ENCODE data around the gene LMOD3. TPM values are rescaled to one million over a fixed set of nuclear protein-coding genes. Genes with fewer than 3 reads are reported as not detected.

The LMOD3 gene
- total and polyA plus RNA-seq, 2 donors (not counting 1 experiment from before 2014, with no cell fraction given), result not detected

DNA sequence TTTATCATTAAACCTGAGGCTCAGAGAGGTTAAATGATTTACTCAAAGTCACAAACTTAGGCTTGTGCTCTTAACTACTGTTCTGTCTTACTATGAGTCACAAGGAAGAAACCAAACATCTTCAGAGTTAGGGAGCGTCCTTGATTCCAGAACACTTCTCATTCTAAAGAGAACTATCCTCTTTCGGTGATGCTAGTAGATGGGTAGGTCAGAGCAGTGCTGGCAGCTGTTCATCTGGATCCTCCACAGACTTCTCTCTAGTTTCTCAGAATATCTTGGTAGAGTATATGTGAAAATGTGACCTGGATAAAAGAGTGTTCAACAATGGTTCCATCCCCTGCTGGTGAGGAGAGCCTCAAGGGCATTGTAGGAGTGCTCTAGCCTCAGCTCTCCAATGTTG is 34.3 kb downstream of the LMOD3 start:
- H3K4me3 ChIP-seq (ENCODE audit: control extremely low read depth in 1 of 5, extremely low read depth in 1 of 5, insufficient read depth in 1 of 5, low read depth in 2 of 5, low read length in 4 of 5), result peak overlapping the region in 1 of 5 experiments; percentile 88
- peak overlapping the region; percentile 33 for H3K9ac ChIP-seq (ENCODE audit: low read length)
- H3K4me2 ChIP-seq (replicated peaks; ENCODE audit: low read depth, low read length, poor library complexity, severe bottlenecking), result peak overlapping the region; percentile 87
- DNase-seq (no peak), ATAC-seq (ENCODE audit: low read depth) (no peak)
- no peak overlapping the region for H2AFZ ChIP-seq (ENCODE audit: insufficient read depth, low read depth, low read length, poor library complexity, severe bottlenecking)
- H3K36me3 ChIP-seq (replicated peaks in 1 of 2; ENCODE audit: control extremely low read depth in 1 of 2, control insufficient read depth in 1 of 2, extremely low read depth in 1 of 2, insufficient read depth in 2 of 2, low read length in 1 of 2), result peaks cover 0 to 19% of the 10 kb centered on the region in 2 experiments
- peak overlapping the region; percentile 82 for H3K27ac Mint-ChIP-seq
- TF ChIP-seq, protein P1, sequence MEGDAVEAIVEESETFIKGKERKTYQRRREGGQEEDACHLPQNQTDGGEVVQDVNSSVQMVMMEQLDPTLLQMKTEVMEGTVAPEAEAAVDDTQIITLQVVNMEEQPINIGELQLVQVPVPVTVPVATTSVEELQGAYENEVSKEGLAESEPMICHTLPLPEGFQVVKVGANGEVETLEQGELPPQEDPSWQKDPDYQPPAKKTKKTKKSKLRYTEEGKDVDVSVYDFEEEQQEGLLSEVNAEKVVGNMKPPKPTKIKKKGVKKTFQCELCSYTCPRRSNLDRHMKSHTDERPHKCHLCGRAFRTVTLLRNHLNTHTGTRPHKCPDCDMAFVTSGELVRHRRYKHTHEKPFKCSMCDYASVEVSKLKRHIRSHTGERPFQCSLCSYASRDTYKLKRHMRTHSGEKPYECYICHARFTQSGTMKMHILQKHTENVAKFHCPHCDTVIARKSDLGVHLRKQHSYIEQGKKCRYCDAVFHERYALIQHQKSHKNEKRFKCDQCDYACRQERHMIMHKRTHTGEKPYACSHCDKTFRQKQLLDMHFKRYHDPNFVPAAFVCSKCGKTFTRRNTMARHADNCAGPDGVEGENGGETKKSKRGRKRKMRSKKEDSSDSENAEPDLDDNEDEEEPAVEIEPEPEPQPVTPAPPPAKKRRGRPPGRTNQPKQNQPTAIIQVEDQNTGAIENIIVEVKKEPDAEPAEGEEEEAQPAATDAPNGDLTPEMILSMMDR (IDR thresholded peaks at IDR 0.05), result no peak
- no peak for TF ChIP-seq EZH2 (IDR thresholded peaks at IDR 0.05; ENCODE audit: borderline replicate concordance, insufficient read depth, low read depth, low read length, poor library complexity, severe bottlenecking)
- ChIA-PET POLR2A (no interaction called here), CTCF (interaction anchor here (0.6 kb wide), 1 partner anchor 24 kb away, joined by 4 read pairs; no protein-coding TSS in a partner anchor)
- peaks cover 71% of the 10 kb centered on the region for H3K79me2 ChIP-seq (ENCODE audit: control insufficient read depth, insufficient read depth, low read length)
- peaks cover 76% of the 10 kb centered on the region for H3K4me1 Mint-ChIP-seq
- H3K27ac ChIP-seq (ENCODE audit: low read length in 2 of 2), result peak overlapping the region in 1 of 2 donors; percentile 94
- H3K9me3 ChIP-seq (ENCODE audit: control extremely low read depth in 1 of 3, control insufficient read depth in 2 of 3, insufficient read depth in 1 of 3, low read length in 2 of 3), result no peaks in the 10 kb centered on the region
- H3K27me3 Mint-ChIP-seq, result no peaks in the 10 kb centered on the region
- peak overlapping the region; percentile 78 for H3K4me3 Mint-ChIP-seq
- intact Hi-C loops (cut with micrococcal nuclease), result no loop called here
- H3K4me1 ChIP-seq (ENCODE audit: control insufficient read depth in 2 of 2, insufficient read depth in 2 of 2, low read length in 2 of 2), result peaks cover 71 to 83% of the 10 kb centered on the region in 2 donors
- H4K20me1 ChIP-seq (ENCODE audit: control insufficient read depth, insufficient read depth, low read length, poor library complexity, severe bottlenecking), result peaks cover 6% of the 10 kb centered on the region
- WGBS (ENCODE audit: insufficient coverage), result no CpG with 5 or more reads among the region's 2 CpGs
- H3K9me3 Mint-ChIP-seq (ENCODE audit: insufficient read depth), result no peaks in the 10 kb centered on the region
- no peaks in the 10 kb centered on the region for H3K27me3 ChIP-seq (replicated peaks in 1 of 4; ENCODE audit: control extremely low read depth in 1 of 4, control insufficient read depth in 3 of 4, insufficient read depth in 4 of 4, low read length in 3 of 4)

DNA sequence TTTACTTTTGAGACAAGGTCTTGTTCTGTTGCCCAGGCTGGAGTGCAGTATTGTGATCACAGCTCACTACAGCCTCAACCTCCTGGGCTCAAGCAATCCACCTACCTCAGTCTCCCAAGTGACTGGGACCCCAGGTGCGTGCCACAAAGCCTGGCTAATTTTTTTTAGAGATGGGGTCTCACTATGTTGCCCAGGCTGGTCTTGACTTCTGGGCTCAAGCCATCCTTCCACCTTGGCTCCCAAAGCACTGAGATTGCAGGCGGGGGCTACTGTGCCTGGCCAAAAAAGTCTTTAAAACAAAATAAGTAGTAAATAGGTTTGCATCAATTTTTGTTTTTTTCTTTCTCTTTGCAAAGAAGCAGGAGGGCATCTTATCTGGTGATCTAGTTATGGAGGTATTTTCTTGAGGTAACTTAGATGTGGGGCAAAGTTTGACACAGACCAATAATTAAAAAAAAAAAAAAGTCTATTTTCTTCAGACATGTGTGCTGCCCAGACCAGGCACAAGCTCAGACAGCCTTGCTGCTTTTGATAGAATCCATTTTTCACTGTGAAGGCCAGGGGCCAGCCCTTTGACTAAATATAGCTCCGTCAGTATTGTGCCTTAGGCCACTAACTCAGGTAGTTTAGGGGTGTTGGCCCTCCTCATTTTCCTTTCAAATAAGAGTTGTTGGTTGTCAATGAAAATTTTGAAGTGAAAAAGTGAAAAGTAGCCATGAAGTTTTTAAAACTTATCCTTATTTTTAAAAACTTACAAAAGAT is 35.2 kb downstream of the LMOD3 start:
- Histone ChIP-seq H3K9ac (ENCODE audit: low read length) (peak overlapping the region; percentile 83), H3K4me1 (ENCODE audit: control insufficient read depth in 2 of 2, insufficient read depth in 2 of 2, low read length in 2 of 2) (peaks cover 71 to 83% of the 10 kb centered on the region in 2 donors), H3K9me3 (ENCODE audit: control extremely low read depth in 1 of 3, control insufficient read depth in 2 of 3, insufficient read depth in 1 of 3, low read length in 2 of 3) (no peaks in the 10 kb centered on the region), H2AFZ (ENCODE audit: insufficient read depth, low read depth, low read length, poor library complexity, severe bottlenecking) (no peak overlapping the region), H3K27me3 (replicated peaks in 1 of 4; ENCODE audit: control extremely low read depth in 1 of 4, control insufficient read depth in 3 of 4, insufficient read depth in 4 of 4, low read length in 3 of 4) (no peaks in the 10 kb centered on the region), H4K20me1 (ENCODE audit: control insufficient read depth, insufficient read depth, low read length, poor library complexity, severe bottlenecking) (peaks cover 6% of the 10 kb centered on the region), H3K79me2 (ENCODE audit: control insufficient read depth, insufficient read depth, low read length) (peaks cover 67% of the 10 kb centered on the region), H3K36me3 (replicated peaks in 1 of 2; ENCODE audit: control extremely low read depth in 1 of 2, control insufficient read depth in 1 of 2, extremely low read depth in 1 of 2, insufficient read depth in 2 of 2, low read length in 1 of 2) (peaks cover 0 to 19% of the 10 kb centered on the region in 2 experiments), H3K4me2 (replicated peaks; ENCODE audit: low read depth, low read length, poor library complexity, severe bottlenecking) (peak overlapping the region; percentile 87), H3K27ac (ENCODE audit: low read length in 2 of 2) (peak overlapping the region in 1 of 2 donors; percentile 57), H3K4me3 (ENCODE audit: control extremely low read depth in 1 of 5, extremely low read depth in 1 of 5, insufficient read depth in 1 of 5, low read depth in 2 of 5, low read length in 4 of 5) (peak overlapping the region in 4 of 5 experiments; percentile 82 to 96 (median 92))
- TF ChIP-seq, protein P1 (IDR thresholded peaks at IDR 0.05), result no peak
- no peak for TF ChIP-seq EZH2 (IDR thresholded peaks at IDR 0.05; ENCODE audit: borderline replicate concordance, insufficient read depth, low read depth, low read length, poor library complexity, severe bottlenecking)
- Mint-ChIP-seq H3K4me3 (peak overlapping the region; percentile 63), H3K27ac (no peak overlapping the region), H3K9me3 (ENCODE audit: insufficient read depth) (no peaks in the 10 kb centered on the region), H3K4me1 (peaks cover 77% of the 10 kb centered on the region), H3K27me3 (no peaks in the 10 kb centered on the region)
- CTCF ChIA-PET, result interaction anchor here (0.6 to 1.8 kb wide), 3 partner anchors 23 to 34 kb away, joined by 3 to 4 read pairs (median 4); no protein-coding TSS in a partner anchor
- WGBS (ENCODE audit: insufficient coverage), result 88% methylated on average over 1 of the region's 3 CpGs
- intact Hi-C loops (cut with micrococcal nuclease), result no loop called here
- ATAC-seq (ENCODE audit: low read depth) (no peak), DNase-seq (no peak)
- POLR2A ChIA-PET, result no interaction called here

Measured in B cell (primary cell).